C4-2B (cell line): ENCODE results near the gene PLCB3.

Experiments
- ZFX ChIP-seq: fragments of 450-650 bp; IDR thresholded peaks from 2 replicates; pipeline ENCODE4 v1.6.1; 2017
- TF ChIP-seq, protein P1 (sequence below): fragments of 450-650 bp; conservative IDR thresholded peaks from 2 replicates; pipeline ENCODE4 v1.5.1; 2017; ENCODE audit warnings: mild to moderate bottlenecking

DNA sequence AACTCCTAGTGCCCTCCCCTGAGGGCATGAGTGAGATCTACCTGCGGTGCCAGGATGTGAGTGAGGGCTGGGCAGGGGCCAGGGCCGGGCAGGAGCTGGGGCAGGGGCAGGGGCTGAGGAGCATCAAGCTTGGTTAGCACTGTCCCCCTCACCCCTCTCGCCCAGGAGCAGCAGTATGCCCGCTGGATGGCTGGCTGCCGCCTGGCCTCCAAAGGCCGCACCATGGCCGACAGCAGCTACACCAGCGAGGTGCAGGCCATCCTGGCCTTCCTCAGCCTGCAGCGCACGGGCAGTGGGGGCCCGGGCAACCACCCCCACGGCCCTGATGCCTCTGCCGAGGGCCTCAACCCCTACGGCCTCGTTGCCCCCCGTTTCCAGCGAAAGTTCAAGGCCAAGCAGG is 31.1 kb upstream of the PLCB3 start:
- TF ChIP-seq, protein P1, sequence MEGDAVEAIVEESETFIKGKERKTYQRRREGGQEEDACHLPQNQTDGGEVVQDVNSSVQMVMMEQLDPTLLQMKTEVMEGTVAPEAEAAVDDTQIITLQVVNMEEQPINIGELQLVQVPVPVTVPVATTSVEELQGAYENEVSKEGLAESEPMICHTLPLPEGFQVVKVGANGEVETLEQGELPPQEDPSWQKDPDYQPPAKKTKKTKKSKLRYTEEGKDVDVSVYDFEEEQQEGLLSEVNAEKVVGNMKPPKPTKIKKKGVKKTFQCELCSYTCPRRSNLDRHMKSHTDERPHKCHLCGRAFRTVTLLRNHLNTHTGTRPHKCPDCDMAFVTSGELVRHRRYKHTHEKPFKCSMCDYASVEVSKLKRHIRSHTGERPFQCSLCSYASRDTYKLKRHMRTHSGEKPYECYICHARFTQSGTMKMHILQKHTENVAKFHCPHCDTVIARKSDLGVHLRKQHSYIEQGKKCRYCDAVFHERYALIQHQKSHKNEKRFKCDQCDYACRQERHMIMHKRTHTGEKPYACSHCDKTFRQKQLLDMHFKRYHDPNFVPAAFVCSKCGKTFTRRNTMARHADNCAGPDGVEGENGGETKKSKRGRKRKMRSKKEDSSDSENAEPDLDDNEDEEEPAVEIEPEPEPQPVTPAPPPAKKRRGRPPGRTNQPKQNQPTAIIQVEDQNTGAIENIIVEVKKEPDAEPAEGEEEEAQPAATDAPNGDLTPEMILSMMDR = no peak
- no peak for TF ChIP-seq ZFX
